GM18873 (cell line): ENCODE results near the gene TIMELESS.
"Not testable (repeated sequence)": the region's sequence is repeated elsewhere in the genome, so short reads cannot be mapped to it uniquely, and the experiment has no call there.

Experiments
- ATAC-seq: cut with Tn5 transposase; IDR thresholded peaks from one replicate; pipeline ENCODE4 v1.9.1; 2021; ENCODE audit warnings: mild to moderate bottlenecking, moderate library complexity, moderate number of reproducible peaks; ENCODE audit not compliant: unreplicated experiment, low FRiP score

The TIMELESS gene

DNA sequence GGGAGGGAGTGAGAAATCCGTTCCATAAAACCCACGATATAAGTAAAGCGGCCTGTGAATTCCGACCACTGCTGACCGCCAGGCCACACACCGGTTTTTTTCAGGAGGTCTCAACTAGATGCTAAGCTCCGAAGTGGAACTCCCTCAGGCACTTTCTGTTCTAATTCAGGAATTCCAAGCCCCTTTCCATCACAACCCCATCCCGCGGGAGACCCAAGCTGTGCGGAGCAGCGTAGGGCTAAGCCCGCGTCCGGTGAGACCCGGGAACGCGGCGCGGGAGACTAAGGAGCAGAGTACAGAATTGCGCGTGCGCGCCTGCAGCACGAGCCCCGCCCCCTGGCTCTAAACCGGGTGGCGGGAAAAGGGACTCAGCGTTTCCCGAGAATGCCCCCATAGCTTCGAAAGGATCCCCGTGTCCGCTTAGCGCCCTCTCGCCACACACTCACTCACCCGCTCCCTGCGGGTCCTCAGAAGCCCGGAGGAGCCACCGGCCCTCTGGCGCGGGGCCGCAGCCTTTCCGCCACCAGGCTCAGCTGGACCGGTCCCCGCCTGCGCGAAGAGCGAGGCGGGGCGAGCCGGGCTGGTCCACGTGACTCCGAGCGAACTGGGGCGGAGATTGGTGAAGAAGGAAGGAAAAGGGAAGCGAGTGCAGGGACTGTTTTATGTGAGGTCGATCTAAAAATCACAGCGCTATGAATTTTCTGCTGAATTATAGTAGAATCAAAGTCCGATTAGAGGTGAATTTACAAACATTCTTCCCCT lies at the start of gene TIMELESS:
TIMELESS (minus strand) TSS at position 567 of the 762 bp plus-strand sequence. CDS start 15,256 bp downstream, outside the sequence.
- ATAC-seq = peak; percentile 80

DNA sequence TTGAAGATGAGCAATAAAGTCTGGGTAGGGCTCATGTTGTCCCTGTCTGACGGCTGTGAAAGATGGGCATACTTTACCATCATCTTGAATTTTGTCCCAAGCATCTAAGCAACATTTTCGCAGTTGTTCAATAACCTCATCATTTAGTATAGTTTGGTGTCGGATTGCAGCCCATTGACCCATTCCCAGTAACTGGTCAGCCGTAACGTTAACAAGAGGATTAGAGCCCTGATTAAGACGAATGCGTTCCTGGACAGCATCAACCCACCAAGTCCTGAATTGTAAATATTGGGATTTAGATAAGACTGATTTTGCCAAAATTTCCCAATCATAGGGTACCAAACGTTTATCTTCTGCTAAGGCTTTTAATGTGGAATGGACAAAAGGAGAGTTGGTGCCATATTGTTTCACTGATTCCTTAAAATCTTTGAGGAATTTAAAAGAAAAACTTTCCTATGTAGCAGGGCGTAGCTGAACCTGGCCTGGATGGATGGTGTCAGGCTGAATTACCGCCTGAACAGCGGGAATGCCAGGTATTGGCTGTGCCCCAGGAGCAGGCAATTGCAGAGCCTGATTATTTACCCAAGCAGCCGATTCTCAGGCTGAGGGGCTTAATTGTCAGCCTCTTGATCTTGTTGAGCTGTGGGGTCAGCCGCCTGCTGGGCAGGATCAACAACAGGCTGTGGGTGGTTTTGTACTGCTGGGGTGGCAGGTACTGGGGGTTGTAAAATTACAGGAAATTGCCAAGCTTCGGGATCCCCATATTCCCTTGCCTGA lies 49.1 kb upstream of the TIMELESS start:
- ATAC-seq = not testable (repeated sequence)

DNA sequence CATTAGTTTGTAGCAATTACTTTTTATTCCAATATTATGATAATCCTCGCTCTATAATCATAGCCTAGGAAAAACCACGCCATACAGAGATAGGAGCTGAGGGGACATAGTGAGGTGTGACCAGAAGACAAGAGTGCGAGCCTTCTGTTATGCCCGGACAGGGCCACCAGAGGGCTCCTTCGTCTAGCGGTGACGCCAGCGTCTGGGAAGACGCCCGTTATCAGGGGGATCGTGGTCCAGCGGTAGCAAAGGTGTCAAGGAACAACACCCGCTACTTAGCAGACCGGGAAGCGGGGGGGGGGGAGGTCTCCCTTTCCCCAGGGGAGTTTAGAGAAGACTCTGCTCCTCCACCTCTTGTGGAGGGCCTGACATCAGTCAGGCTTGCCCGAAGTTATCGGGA lies 47.5 kb upstream of the TIMELESS start:
- ATAC-seq = not testable (repeated sequence)

DNA sequence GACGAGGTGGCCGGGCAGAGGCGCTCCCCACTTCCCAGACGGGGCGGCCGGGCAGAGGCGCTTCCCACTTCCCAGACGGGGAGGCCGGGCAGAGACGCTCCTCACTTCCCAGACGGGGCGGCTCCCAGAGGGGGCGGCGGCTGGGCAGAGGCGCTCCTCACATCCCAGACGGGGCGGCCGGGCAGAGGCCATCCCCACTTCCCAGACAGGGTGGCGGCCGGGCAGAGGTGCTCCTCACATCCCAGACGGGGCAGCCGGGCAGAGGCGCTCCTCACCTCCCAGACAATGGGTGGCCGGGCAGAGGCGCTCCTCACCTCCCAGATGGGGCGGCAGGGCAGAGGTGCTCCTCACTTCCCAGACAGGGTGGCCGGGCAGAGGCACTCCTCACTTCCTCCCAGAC lies 45.3 kb upstream of the TIMELESS start:
- ATAC-seq = not testable (repeated sequence)

- not testable (repeated sequence) for ATAC-seq
Measured at GRCh38 chr12:56494106-56494415, 44.8 kb upstream of the TIMELESS start.

GRCh38 chr12:56493409-56494105 lies 44.3 kb upstream of the TIMELESS start:
- not testable (repeated sequence) for ATAC-seq

DNA sequence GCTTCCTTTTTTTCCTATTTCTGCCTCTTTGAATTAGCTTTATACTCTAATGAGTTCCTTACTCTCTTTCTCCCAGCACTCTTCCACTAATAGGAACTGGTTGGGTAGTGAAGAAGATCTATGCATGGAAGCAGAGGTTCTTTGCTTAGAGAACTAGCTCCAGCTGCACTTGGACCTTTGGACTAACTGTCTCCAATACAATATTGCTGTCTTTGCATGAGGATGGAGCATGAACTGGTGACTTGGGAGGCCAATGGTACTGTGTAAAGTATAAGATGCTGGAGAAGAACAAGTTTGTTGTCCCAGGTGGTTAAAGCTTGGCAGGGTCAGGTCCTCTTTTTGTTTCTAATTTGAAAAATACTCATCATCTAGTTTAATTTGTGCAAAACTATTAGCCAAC lies 41.1 kb upstream of the TIMELESS start:
- no peak for ATAC-seq

DNA sequence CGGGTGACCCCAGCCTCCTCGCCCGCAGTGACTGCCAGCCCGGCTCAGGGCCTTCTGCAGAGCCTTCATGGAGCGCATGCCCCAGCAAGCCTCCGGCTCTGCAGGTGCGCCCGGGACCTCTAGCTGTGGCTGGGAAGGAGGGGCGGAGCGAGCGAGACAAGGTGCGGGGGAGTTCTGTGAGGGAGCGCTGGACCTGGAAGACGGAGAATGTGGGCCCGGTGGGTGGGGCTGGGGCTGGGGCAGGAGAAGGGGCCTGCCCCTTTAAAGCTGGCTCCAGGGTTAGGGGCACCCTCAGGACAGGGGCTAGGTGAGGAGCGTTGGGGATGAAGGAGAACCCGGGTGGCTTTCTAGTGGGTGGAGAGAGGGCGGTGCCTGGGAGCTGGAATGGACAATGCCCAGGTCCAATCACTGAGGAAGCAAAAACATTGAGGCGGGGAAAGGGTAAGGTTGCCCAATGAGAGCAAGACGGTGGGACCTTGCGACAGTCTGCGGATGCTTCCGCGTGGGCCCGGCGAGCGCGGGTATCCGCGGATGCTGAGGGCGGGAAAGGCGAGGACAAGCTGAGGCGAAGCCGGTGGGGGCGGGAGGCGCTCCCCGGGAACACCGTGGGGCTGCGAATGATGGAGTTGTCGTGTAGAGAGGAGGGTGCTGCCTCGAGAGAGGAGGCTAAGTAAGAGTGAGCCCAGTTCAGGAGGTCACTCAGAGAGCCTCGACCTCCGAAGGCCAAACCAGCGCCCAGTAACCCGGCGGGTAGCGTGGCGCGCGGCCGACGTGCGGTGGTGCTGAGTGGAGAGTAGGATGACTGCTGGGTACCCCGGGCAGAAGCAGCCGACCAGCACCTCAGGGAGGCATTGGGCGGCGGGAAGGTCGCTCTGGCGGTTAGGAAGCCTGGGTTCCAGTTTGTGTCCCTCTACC lies 39.1 kb upstream of the TIMELESS start, which contains the start of gene GLS2:
GLS2 (minus strand) TSS at position 121 of the 915 bp plus-strand sequence; CDS start at position 78, 43 bp downstream.
- ATAC-seq = peak; percentile 55

GRCh38 chr12:56487448-56488040 lies 38.3 kb upstream of the TIMELESS start:
- ATAC-seq = peak; percentile 14

DNA sequence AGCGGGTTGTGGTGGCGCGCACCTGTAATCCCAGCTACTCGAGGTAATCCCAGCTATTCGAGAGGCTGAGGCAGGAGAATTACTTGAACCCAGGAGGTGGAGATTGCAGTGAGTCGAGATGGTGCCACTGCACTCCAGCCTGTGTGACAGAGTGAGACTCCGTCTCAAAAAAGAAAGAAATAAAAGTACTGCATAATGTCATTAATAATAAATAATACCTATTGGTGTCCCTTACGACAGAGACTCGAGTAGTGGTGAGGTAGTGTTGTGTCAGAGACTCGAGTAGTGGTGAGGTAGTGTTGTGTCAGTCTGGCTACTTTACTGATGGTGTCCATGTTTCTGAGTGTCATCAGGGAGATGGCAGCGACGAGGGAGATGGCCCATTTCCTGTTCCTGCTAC lies 37.5 kb upstream of the TIMELESS start:
- ATAC-seq = no peak

GRCh38 chr12:56484566-56484965 lies 35.3 kb upstream of the TIMELESS start:
- ATAC-seq = no peak

DNA sequence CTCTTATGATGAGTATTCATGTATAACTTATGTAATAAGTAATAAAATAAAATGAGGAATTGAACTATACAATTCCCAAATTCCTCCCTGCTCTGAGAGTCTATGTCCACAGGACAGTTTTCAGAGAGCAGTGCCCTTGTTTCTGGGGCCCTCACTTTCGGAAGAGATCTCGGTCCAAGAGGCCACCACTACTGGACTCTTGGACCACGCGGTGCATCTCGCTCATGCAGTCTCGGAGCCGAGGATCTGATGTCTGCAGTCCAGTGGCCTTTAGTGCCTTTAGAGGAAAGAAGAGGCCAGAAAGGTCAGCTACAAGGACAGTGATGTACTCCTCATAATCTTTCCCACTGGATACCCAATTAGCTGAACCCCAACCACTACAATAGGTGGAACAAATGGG lies 30.4 kb upstream of the TIMELESS start:
- ATAC-seq = no peak

DNA sequence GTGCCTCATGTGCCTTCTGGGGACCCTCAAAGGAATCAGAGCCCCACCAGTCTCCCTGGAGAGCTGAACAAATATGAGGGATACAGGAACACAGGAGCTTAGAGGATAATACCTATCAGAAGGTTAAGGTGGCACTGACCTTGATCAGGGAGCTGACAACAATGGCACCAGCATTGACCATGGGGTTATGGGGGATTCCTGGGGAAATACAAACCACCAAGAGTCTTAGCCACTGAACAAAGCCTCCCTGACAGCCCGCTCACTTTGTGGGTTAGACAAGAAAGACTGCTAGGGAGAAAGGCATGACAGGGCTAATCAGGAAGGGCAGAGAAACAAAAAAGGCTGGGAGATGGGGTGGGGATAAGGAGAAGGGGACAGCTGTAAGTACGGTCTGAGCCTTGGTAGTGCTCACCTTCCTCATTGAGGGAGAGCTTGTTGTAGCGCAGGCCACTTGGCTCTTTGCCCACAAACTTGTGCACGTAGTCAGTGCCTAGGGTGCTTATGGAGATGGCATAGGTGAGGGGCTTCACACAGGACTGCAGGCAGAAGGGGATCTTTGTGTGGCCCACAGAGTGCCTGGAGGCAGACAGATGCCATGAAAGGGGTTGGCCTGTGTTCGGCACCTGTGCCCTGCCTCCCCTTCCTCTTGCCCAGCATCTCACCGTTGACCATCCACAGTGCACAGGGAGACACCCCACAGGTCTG lies 28.4 kb upstream of the TIMELESS start:
- no peak for ATAC-seq

- no peak for ATAC-seq
Measured at GRCh38 chr12:56476972-56477432, 27.8 kb upstream of the TIMELESS start.

DNA sequence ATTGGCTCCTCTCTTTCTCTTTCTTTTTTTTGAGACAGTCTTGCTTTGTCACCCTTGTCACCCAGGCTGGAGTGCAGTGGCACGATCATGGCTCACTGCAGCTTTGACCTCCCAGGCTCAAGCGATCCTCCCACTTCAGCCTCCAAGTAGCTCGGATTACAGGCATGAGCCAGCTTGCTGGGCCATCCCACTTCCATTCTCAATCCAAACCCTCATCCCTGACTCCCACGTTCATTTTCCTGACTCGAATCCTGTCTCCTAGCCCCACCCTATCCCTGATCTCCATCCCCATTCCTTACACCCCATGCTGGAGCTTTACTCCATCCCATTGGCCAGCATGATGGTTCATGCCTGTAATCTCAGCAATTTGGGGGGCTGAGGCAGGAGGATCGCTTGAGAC lies 26.9 kb upstream of the TIMELESS start:
- ATAC-seq = no peak

DNA sequence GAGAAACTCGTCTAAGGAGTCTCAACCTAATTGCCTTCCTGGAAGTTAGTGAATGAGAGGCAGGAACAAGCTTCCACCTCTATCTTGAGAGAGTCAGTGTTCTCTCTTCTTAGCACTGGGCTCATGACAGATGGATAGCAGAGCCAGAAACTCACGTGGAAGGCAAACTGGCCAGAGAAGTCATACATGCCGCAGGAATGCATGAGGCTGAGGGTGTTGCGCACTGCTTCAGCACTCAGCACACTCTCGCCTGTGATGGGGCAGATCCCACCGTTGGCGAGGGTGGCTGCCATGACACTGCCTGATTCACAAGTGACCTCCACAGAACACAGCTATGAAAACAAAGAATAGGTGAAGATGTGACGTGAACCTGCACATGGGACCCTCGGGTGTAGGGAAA lies 25.2 kb upstream of the TIMELESS start:
- no peak for ATAC-seq

DNA sequence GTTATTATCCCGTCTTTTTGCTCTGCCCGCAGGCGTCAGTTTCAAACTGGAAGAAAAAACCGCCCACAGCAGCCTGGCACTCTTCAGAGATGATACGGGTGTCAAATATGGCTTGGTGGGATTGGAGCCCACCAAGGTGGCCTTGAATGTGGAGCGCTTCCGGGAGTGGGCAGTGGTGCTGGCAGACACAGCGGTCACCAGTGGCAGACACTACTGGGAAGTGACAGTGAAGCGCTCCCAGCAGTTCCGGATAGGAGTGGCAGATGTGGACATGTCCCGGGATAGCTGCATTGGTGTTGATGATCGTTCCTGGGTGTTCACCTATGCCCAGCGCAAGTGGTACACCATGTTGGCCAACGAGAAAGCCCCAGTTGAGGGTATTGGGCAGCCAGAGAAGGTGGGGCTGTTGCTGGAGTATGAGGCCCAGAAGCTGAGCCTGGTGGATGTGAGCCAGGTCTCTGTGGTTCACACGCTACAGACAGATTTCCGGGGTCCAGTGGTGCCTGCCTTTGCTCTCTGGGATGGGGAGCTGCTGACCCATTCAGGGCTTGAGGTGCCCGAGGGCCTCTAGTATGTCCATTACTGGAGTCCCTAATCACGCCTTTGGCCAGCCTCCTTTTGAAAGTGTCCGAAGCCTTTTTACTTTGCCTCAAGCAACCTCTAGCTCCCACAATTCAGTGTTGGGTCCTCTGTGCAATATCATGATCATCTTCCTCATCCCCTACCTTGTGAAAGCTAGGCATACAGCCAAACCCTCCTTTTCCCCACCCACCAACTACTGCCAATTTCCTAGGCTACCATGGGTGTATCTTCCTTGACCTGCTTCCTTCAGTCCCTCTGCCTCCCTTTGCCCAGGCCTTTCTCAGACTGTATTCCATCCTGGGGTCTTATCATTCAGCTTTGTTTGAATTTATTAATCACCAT lies 20.0 kb upstream of the TIMELESS start:
- ATAC-seq = no peak
